Measurements from ENCODE around the gene TMEM164. TPM values are rescaled to one million over a fixed set of nuclear protein-coding genes. Genes with fewer than 3 reads are reported as not detected.

The TMEM164 gene
- total RNA-seq, 1 experiment from 2014 or later: 26.2 TPM

- Mint-ChIP-seq H3K4me3 (ENCODE audit: unreplicated experiment) (no peak overlapping the region), H3K9me3 (ENCODE audit: unreplicated experiment) (no peaks in the 10 kb centered on the region), H3K36me3 (ENCODE audit: insufficient read depth, unreplicated experiment) (no peaks in the 10 kb centered on the region), H3K27me3 (ENCODE audit: insufficient read depth, unreplicated experiment) (no peaks in the 10 kb centered on the region), H3K27ac (ENCODE audit: unreplicated experiment) (no peak overlapping the region), H3K4me1 (ENCODE audit: low read depth, unreplicated experiment) (no peaks in the 10 kb centered on the region)
- no peaks in the 10 kb centered on the region for H3K36me3 ChIP-seq (ENCODE audit: control insufficient read depth, insufficient read depth, low read length)
- intact Hi-C loops (cut with micrococcal nuclease; ENCODE audit: unreplicated experiment): no loop called here
- no peaks in the 10 kb centered on the region for H3K9me3 ChIP-seq
- CTCF ChIA-PET: no interaction called here
- no peaks in the 10 kb centered on the region for H3K27me3 ChIP-seq (replicated peaks; ENCODE audit: control insufficient read depth, insufficient read depth, low read length)
- no peak for DNase-seq
- no peak overlapping the region for H3K4me3 ChIP-seq (ENCODE audit: low read depth, low read length)
- no TSS peak for BruUV-seq (replicated peaks)
- TF ChIP-seq CTCF (IDR thresholded peaks at IDR 0.05; ENCODE audit: insufficient read depth in 1 of 2, low read depth in 1 of 2, low read length in 1 of 2, severe bottlenecking in 1 of 2, unreplicated experiment in 1 of 2): no peak
- POLR2A ChIA-PET: no interaction called here
- H3K4me1 ChIP-seq: no peaks in the 10 kb centered on the region
These were observed 128.1 kb downstream of the TMEM164 start for GRCh38 chrX:110131031-110131430.

GRCh38 chrX:110132450-110133114, 129.7 kb downstream of the TMEM164 start:
- H3K27me3 Mint-ChIP-seq (ENCODE audit: insufficient read depth, unreplicated experiment): no peaks in the 10 kb centered on the region
- H3K4me3 Mint-ChIP-seq (ENCODE audit: unreplicated experiment): no peak overlapping the region
- TF ChIP-seq CTCF (IDR thresholded peaks at IDR 0.05; ENCODE audit: insufficient read depth in 1 of 2, low read depth in 1 of 2, low read length in 1 of 2, severe bottlenecking in 1 of 2, unreplicated experiment in 1 of 2): no peak
- BruUV-seq (replicated peaks): no TSS peak
- no peaks in the 10 kb centered on the region for H3K9me3 Mint-ChIP-seq (ENCODE audit: unreplicated experiment)
- intact Hi-C loops (cut with micrococcal nuclease; ENCODE audit: unreplicated experiment): no loop called here
- no peak for DNase-seq
- H3K4me1 Mint-ChIP-seq (ENCODE audit: low read depth, unreplicated experiment): no peaks in the 10 kb centered on the region
- H3K9me3 ChIP-seq: no peaks in the 10 kb centered on the region
- no peaks in the 10 kb centered on the region for H3K36me3 ChIP-seq (ENCODE audit: control insufficient read depth, insufficient read depth, low read length)
- H3K27me3 ChIP-seq (replicated peaks; ENCODE audit: control insufficient read depth, insufficient read depth, low read length): no peaks in the 10 kb centered on the region
- H3K27ac Mint-ChIP-seq (ENCODE audit: unreplicated experiment): no peak overlapping the region
- POLR2A ChIA-PET: no interaction called here
- H3K4me3 ChIP-seq (ENCODE audit: low read depth, low read length): no peak overlapping the region
- H3K4me1 ChIP-seq: no peaks in the 10 kb centered on the region
- CTCF ChIA-PET: no interaction called here
- no peaks in the 10 kb centered on the region for H3K36me3 Mint-ChIP-seq (ENCODE audit: insufficient read depth, unreplicated experiment)

- Mint-ChIP-seq H3K27ac (ENCODE audit: unreplicated experiment) (no peak overlapping the region), H3K27me3 (ENCODE audit: insufficient read depth, unreplicated experiment) (no peaks in the 10 kb centered on the region), H3K4me1 (ENCODE audit: low read depth, unreplicated experiment) (no peaks in the 10 kb centered on the region), H3K9me3 (ENCODE audit: unreplicated experiment) (no peaks in the 10 kb centered on the region), H3K4me3 (ENCODE audit: unreplicated experiment) (no peak overlapping the region), H3K36me3 (ENCODE audit: insufficient read depth, unreplicated experiment) (no peaks in the 10 kb centered on the region)
- H3K4me3 ChIP-seq (ENCODE audit: low read depth, low read length): no peak overlapping the region
- H3K9me3 ChIP-seq: no peaks in the 10 kb centered on the region
- H3K4me1 ChIP-seq: no peaks in the 10 kb centered on the region
- no peak for DNase-seq
- CTCF ChIA-PET: interaction anchor here (1.0 kb wide), 1 partner anchor 12 kb away, joined by 3 read pairs; no protein-coding TSS in a partner anchor
- intact Hi-C loops (cut with micrococcal nuclease; ENCODE audit: unreplicated experiment): no loop called here
- no TSS peak for BruUV-seq (replicated peaks)
- no peaks in the 10 kb centered on the region for H3K27me3 ChIP-seq (replicated peaks; ENCODE audit: control insufficient read depth, insufficient read depth, low read length)
- no peak for TF ChIP-seq CTCF (IDR thresholded peaks at IDR 0.05; ENCODE audit: insufficient read depth in 1 of 2, low read depth in 1 of 2, low read length in 1 of 2, severe bottlenecking in 1 of 2, unreplicated experiment in 1 of 2)
- POLR2A ChIA-PET: no interaction called here
- no peaks in the 10 kb centered on the region for H3K36me3 ChIP-seq (ENCODE audit: control insufficient read depth, insufficient read depth, low read length)
These were observed 130.9 kb downstream of the TMEM164 start for GRCh38 chrX:110133735-110134370.
